ENCODE results near the gene EMILIN3.

DNA sequence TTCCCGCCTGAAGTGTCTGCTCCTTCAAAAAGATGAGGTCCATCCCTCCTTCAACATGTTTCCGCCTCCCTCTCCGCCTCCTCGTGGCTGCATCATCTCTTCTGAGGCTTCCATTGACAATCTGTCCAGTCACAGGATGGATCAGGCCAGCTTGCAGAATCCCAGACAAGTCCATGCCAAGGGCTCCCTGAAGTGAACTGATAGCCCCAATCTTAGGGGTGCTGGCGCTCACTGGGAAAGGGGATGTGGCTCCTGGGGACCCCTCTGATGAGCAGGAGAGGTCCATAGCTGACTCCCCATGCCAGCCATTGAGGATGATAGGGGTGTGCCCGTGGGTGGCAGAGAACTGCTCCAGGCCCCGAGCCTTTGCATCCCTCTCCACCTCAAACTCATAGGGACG, 48.6 kb upstream of the EMILIN3 start:
- TF ChIP-seq, protein P1, sequence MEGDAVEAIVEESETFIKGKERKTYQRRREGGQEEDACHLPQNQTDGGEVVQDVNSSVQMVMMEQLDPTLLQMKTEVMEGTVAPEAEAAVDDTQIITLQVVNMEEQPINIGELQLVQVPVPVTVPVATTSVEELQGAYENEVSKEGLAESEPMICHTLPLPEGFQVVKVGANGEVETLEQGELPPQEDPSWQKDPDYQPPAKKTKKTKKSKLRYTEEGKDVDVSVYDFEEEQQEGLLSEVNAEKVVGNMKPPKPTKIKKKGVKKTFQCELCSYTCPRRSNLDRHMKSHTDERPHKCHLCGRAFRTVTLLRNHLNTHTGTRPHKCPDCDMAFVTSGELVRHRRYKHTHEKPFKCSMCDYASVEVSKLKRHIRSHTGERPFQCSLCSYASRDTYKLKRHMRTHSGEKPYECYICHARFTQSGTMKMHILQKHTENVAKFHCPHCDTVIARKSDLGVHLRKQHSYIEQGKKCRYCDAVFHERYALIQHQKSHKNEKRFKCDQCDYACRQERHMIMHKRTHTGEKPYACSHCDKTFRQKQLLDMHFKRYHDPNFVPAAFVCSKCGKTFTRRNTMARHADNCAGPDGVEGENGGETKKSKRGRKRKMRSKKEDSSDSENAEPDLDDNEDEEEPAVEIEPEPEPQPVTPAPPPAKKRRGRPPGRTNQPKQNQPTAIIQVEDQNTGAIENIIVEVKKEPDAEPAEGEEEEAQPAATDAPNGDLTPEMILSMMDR (IDR thresholded peaks at IDR 0.05 in 8 of 11, conservative IDR thresholded peaks at IDR 0.05 in 3 of 11): no peak
- no peak for TF ChIP-seq POLR2A (IDR thresholded peaks at IDR 0.05)
